GM21381 (cell line): Measurements from ENCODE around the gene BTG1.

ENCODE experiments used
- ATAC-seq: cut with Tn5 transposase; IDR thresholded peaks from one replicate; pipeline ENCODE4 v1.9.1; 2021; ENCODE audit warnings: mild to moderate bottlenecking, moderate library complexity; ENCODE audit not compliant: unreplicated experiment

BTG1 gene

GRCh38 chr12:92134638-92135274 lies 10.9 kb downstream of the BTG1 start:
- no peak for ATAC-seq

GRCh38 chr12:92133795-92134637 lies 11.6 kb downstream of the BTG1 start:
- peak; percentile 26 for ATAC-seq

GRCh38 chr12:92133171-92133570 lies 12.5 kb downstream of the BTG1 start:
- ATAC-seq = no peak

- no peak for ATAC-seq
Observed at GRCh38 chr12:92132288-92132687, 13.4 kb downstream of the BTG1 start.

- no peak for ATAC-seq
Observed at GRCh38 chr12:92130999-92131398, 14.6 kb downstream of the BTG1 start.

- no peak for ATAC-seq
Observed at GRCh38 chr12:92129609-92130008, 16.0 kb downstream of the BTG1 start.

GRCh38 chr12:92128612-92129011 lies 17.0 kb downstream of the BTG1 start:
- no peak for ATAC-seq

GRCh38 chr12:92124689-92125029 lies 21.0 kb downstream of the BTG1 start:
- ATAC-seq = no peak

GRCh38 chr12:92123780-92124688 lies 21.6 kb downstream of the BTG1 start:
- ATAC-seq = no peak

- ATAC-seq = no peak
Observed at GRCh38 chr12:92122941-92123779, 22.5 kb downstream of the BTG1 start.

GRCh38 chr12:92121826-92122225 lies 23.8 kb downstream of the BTG1 start:
- ATAC-seq = no peak

- ATAC-seq = no peak
Observed at GRCh38 chr12:92118826-92119536, 26.7 kb downstream of the BTG1 start.

- ATAC-seq = no peak
Observed at GRCh38 chr12:92114834-92115233, 30.8 kb downstream of the BTG1 start.

- ATAC-seq = peak; percentile 62
Observed at GRCh38 chr12:92111256-92111655, 34.4 kb downstream of the BTG1 start.

- ATAC-seq = no peak
Observed at GRCh38 chr12:92110083-92110640, 35.5 kb downstream of the BTG1 start.

- no peak for ATAC-seq
Observed at GRCh38 chr12:92109613-92110012, 36.0 kb downstream of the BTG1 start.

- no peak for ATAC-seq
Observed at GRCh38 chr12:92108651-92109050, 37.0 kb downstream of the BTG1 start.

GRCh38 chr12:92107621-92108131 lies 38.0 kb downstream of the BTG1 start:
- no peak for ATAC-seq

GRCh38 chr12:92107094-92107493 lies 38.6 kb downstream of the BTG1 start:
- no peak for ATAC-seq
